ELF-1 (cell line): ENCODE results near the gene NCBP1.

Experiments
- DNase-seq: peaks from one replicate; pipeline ENCODE4 v3.0.0-alpha.2; 2016; ENCODE audit warnings: low read depth, low spot score

The NCBP1 gene

DNA sequence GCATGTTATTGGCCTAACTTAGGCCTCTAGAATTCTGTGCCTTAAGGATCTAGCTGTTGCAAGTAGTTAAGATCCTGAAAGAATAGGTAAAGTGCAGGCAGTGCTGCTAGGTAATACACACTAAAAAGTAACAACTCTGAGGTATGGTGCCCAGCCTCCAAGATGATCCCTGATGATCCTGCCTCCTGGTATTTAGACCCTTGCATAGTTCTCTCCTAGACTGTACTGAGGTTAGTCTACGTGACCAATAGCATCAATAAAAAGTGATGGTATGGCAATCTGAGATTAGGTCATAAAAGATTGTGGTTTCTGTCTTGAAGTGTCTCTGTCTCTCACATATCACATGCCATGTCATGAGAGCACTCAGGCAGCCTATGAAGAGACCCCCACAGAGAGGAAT is 9.7 kb upstream of the NCBP1 start:
- DNase-seq: no peak

- no peak for DNase-seq
Observed at GRCh38 chr9:97625620-97626019, 8.0 kb upstream of the NCBP1 start.

DNA sequence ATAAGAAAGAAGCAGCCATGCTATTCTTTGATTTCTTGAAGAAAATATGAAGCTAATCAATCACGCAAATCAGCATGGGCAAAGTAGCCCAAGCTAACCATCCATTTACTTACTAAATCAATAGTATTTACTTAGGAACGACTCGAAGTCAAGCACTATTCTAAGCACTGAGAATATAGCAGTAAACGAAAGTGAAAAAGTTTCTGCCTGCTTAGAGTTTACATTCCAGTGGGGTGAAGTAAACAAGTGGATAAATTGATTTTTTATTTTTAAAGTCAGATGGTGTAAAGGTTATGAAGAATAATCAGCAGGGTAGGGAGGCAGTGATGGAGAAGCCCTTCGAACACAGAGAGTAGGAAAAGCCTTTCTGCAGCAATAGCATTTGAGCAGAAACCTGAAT is 6.0 kb upstream of the NCBP1 start:
- no peak for DNase-seq

- DNase-seq: no peak
Observed at GRCh38 chr9:97628668-97629067, 5.0 kb upstream of the NCBP1 start.

DNA sequence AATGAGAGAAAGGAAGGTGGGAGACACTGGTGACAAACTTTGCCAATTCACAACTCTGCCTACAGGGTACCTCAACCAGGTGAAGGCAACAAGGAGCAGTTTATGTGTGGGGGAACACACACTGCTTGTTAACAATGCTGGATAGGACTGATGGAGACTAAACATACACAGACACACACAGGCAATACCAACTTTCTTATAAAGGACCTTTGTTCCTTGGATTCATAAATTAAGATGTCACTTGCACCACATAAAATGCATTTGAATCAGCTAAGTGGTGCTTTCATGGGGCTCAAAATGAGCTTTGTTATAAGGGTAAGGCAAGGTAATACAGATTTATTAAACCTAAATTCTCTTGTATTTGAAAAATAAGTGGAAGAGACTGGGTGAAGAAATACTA is 4.5 kb upstream of the NCBP1 start:
- DNase-seq: no peak

GRCh38 chr9:97630591-97630990 is 3.0 kb upstream of the NCBP1 start:
- no peak for DNase-seq

- DNase-seq: peak; percentile 84
Observed at GRCh38 chr9:97632248-97632984, 1.2 kb upstream of the NCBP1 start.

DNA sequence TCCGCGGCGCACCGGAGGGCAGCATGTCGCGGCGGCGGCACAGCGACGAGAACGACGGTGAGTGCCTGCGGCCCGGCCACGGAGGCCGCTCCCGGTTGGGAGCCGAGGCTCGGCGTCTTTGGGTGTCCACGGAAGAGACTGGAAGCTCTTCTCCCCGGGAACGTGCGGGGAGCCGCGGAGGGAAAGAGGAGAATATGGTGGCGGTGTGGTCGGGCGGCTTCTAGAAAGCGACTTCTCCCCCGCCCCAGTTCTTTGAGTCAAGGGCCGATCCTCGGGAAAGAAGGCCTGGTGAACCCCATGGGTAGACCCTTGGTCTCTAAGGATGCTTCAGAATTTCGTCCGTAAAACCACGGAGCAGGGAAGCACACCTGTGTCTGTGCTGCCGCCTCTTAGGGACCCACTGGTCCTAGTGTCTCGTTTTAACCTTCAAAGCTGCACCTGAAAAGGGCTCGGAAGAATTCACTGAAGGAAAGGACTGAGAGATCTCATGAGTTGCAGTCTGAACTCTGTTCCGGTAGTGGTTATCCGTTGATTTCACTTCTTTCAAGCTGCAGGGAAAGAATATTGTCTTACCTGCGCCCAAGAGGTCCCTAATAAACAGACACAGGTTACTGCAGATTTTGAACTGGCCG is 354 bp downstream of the NCBP1 start:
- DNase-seq: no peak

DNA sequence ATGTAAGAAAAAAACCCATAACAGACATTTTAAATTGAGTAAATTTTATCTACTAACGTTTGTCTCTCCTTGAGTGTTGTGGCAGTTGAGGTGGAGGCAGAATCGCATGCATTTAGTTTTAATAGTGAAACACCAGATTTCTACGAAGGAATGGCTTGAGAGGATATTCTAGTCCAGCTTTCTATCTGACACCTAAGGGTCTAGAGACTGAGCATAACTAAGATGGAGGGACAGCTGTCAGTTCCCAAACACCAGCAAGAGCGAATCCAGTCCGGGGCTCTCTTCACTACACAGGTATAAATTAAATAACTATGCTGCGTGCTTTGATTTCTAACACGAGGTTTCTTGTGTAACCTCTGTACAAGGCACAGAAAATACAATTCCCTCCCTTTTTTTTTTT is 1.4 kb downstream of the NCBP1 start:
- DNase-seq: no peak

- DNase-seq: no peak
Observed at GRCh38 chr9:97636903-97637302, 3.3 kb downstream of the NCBP1 start.

GRCh38 chr9:97638666-97639065 is 5.0 kb downstream of the NCBP1 start:
- no peak for DNase-seq

- no peak for DNase-seq
Observed at GRCh38 chr9:97640325-97640724, 6.7 kb downstream of the NCBP1 start.

DNA sequence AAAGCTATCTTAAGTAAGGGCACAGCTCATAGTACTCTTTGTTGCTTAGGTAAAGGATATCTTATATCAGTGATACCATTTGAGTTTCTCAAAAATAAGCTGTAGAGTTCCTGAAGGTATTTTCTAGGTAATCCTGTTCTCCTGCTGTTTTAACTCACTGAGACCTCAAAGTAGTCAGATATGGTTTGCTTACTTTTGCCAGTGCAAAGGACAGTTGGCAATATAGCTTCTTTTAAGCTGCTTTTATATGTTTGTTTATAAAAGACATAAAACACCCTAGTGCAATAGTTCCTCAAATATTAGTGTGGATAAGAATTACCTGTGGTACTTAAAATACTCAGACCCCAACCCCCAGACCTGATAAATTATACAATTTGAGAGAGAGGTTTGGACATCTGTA is 12.1 kb downstream of the NCBP1 start:
- no peak for DNase-seq

- no peak for DNase-seq
Observed at GRCh38 chr9:97647996-97648395, 14.4 kb downstream of the NCBP1 start.

DNA sequence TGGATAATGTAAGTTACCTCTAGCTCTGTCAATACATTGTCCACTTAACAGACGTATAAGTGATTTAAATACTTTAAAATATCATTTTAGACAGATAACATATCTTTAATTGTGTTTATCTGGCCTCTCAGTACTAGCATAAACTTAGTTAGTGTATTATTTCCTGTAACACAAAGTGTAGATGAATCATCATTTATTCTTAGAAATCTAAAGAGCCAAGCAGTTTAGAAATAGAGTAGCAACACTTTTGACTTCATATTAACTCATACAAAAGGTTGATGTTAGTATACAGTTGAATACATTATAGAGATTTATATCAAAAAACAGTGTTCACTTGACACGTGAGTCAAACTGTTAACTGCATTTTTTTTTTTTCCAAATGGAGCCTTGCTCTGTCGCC is 18.0 kb downstream of the NCBP1 start:
- DNase-seq: no peak

GRCh38 chr9:97658707-97659106 is 25.1 kb downstream of the NCBP1 start:
- no peak for DNase-seq

DNA sequence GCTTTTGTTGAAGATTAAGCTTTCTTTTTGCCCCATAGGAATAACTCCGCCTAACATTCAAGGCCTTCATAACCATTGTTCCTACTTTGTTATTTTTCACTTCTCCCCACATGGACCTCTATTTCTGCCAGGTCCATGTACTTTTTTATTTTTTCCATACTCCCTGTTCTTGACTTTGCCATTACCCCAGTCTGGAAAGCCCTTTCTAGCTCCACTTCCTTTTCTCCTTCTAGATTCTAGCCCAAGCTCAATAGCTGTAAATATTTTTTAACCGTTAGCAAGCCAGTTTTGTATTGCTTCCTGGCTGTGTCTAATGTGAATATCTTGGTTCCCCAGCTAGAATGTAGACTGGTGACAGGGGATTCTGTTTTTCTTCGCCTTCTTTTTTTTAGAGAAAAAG is 26.1 kb downstream of the NCBP1 start:
- DNase-seq: no peak

DNA sequence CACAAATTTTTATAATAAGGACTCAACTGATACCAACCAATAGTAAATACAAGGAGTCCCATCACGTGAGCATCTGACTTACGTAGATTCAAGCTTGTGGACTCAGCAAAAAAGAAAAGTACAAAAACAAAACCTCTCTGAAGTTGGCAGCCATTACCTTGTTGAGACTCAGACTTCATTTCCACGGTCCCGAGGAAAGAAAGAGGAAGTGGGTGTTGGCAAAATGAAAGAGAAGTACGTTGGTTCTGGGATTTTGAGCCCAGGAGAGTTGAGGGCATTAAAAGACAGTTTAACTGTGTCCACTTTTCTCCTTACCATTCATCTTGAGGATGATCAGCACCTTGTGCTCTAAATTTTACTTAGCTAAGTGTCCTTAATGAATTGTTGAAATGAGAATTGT is 26.7 kb downstream of the NCBP1 start:
- DNase-seq: no peak

DNA sequence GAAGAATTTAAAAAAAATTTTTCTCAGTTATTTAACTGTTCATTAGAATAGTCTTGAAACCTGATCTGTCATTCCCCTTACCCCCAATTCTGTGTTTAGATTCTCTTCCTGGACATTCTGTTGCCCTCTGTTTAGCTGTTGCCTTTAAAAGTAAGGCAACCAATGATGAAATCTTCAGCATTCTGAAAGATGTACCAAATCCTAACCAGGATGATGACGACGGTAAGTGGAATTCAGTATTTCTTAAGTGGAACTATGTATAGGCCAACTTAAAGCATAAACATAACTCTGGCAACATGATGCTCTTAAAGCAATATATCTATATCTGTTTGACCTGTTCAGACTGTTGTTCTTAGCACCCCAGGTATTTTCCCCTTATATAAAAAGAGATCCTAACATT is 27.2 kb downstream of the NCBP1 start:
- no peak for DNase-seq

- no peak for DNase-seq
Observed at GRCh38 chr9:97665742-97666141, 32.1 kb downstream of the NCBP1 start.

- DNase-seq: no peak
Observed at GRCh38 chr9:97666907-97667686, 33.5 kb downstream of the NCBP1 start.

GRCh38 chr9:97668485-97668884 is 34.9 kb downstream of the NCBP1 start:
- DNase-seq: no peak

- DNase-seq: no peak
Observed at GRCh38 chr9:97670586-97670985, 37.0 kb downstream of the NCBP1 start.
